H1 (cell line): Measurements from ENCODE around the gene SYK. TPM values are rescaled to one million over a fixed set of nuclear protein-coding genes. Genes with fewer than 3 reads are reported as not detected.

ENCODE experiments used
- CTCF ChIA-PET: fragments of 300-600 bp; sonication (Branson Sonifier 250); formaldehyde crosslinking; loops from one replicate; lab custom pipeline; 2021; ENCODE audit not compliant: partially characterized antibody; lab: Charles Lee
- POLR2A ChIA-PET: fragments of 300-600 bp; sonication (Branson Sonifier 250); formaldehyde crosslinking; loops from one replicate; lab custom pipeline; 2021; ENCODE audit warnings: inconsistent platforms; ENCODE audit not compliant: partially characterized antibody; lab: Charles Lee
- DNase-seq, 2 experiments: peaks; one replicate each; pipeline versions ENCODE4 v3.0.0 to v3.0.0-alpha.2; 2010 to 2022; ENCODE audit warnings: low spot score in 2 of 2, low read depth in 1 of 2, mixed read lengths in 1 of 2
- FAIRE-seq: peaks from 2 replicates; lab custom pipeline; 2011; peaks lifted over from hg19 to GRCh38; lab: Jason Lieb, UNC
- H2AFZ ChIP-seq: 2 replicates; pipeline ENCODE4 v1.8.1; 2012; ENCODE audit warnings: low read length, inconsistent platforms
- H2AK5ac ChIP-seq: 2 replicates; pipeline ENCODE4 v1.6.1; 2013; ENCODE audit warnings: low read depth, low read length
- H2BK120ac ChIP-seq: replicated peaks from 2 replicates; pipeline ENCODE3; 2013; ENCODE audit warnings: low read depth, low read length, inconsistent platforms
- H2BK12ac ChIP-seq: 2 replicates; pipeline ENCODE4 v1.6.1; 2013; ENCODE audit warnings: low read depth, low read length
- H2BK15ac ChIP-seq: 2 replicates; pipeline ENCODE4 v1.6.1; 2013; ENCODE audit warnings: low read length
- H2BK20ac ChIP-seq: 2 replicates; pipeline ENCODE4 v1.6.1; 2013; ENCODE audit warnings: low read length
- H2BK5ac ChIP-seq: 2 replicates; pipeline ENCODE4 v1.6.1; 2013; ENCODE audit warnings: low read depth, low read length
- H3K14ac ChIP-seq: 2 replicates; pipeline ENCODE4 v1.6.1; 2013; ENCODE audit warnings: inconsistent platforms; ENCODE audit not compliant: insufficient read length
- H3K18ac ChIP-seq: 2 replicates; pipeline ENCODE4 v1.6.1; 2013; ENCODE audit warnings: low read length; ENCODE audit errors: extremely low read depth
- H3K23ac ChIP-seq: 2 replicates; pipeline ENCODE4 v1.6.1; 2013; ENCODE audit warnings: inconsistent platforms; ENCODE audit not compliant: insufficient read length
- H3K23me2 ChIP-seq: 2 replicates; pipeline ENCODE4 v1.6.1; 2013; ENCODE audit warnings: low read depth, low read length
- H3K27ac ChIP-seq: 2 replicates; pipeline ENCODE4 v1.6.1; 2011; ENCODE audit warnings: low read depth, low read length, inconsistent platforms
- H3K27me3 ChIP-seq, 4 experiments: replicated peaks in 1 of 4; 1 replicate in 1 of 4; 2 replicates in 3 of 4; pipeline versions ENCODE4 v1.6.1 to v1.8.1; 2011 to 2013; ENCODE audit warnings: low read length in 3 of 4, mild to moderate bottlenecking in 3 of 4, inconsistent platforms in 2 of 4, mixed read lengths in 2 of 4, moderate library complexity in 1 of 4; ENCODE audit not compliant: control insufficient read depth in 3 of 4, insufficient read depth in 3 of 4; ENCODE audit errors: extremely low read depth in 1 of 4
- H3K36me3 ChIP-seq, 4 experiments: 2 replicates each; pipeline versions ENCODE4 v1.6.1 to v1.8.1; 2011 to 2013; ENCODE audit warnings: mild to moderate bottlenecking in 4 of 4, low read length in 3 of 4, moderate library complexity in 2 of 4, control low read depth in 1 of 4, inconsistent platforms in 1 of 4; ENCODE audit not compliant: insufficient read depth in 4 of 4, control insufficient read depth in 2 of 4
- H3K4ac ChIP-seq: replicated peaks from 2 replicates; pipeline ENCODE3; 2013; ENCODE audit warnings: low read length, low read depth, mixed read lengths, inconsistent platforms; ENCODE audit not compliant: insufficient read length
- H3K4me1 ChIP-seq, 4 experiments: replicated peaks in 1 of 4; 1 replicate in 1 of 4; 2 replicates in 3 of 4; pipeline versions ENCODE4 v1.6.1 to v1.8.1; 2011 to 2013; ENCODE audit warnings: low read length in 3 of 4, inconsistent platforms in 2 of 4, mixed read lengths in 1 of 4; ENCODE audit not compliant: insufficient read depth in 4 of 4, control insufficient read depth in 3 of 4
- H3K4me2 ChIP-seq, 2 experiments: 2 replicates each; pipeline versions ENCODE4 v1.6.1 to v1.8.1; 2011 to 2013; ENCODE audit warnings: low read depth in 2 of 2, low read length in 2 of 2, control low read depth in 1 of 2, inconsistent platforms in 1 of 2, mild to moderate bottlenecking in 1 of 2; ENCODE audit not compliant: insufficient read depth in 1 of 2
- H3K4me3 ChIP-seq, 4 experiments: fragments of 200-600, 300-600 bp in 1 of 4; sonication (generic), shearing (Covaris generic), sonication (Bioruptor Twin) in 1 of 4; 2 replicates each; pipeline versions ENCODE4 v1.5.1 to v1.8.1; 2011 to 2016; ENCODE audit warnings: low read length in 4 of 4, low read depth in 3 of 4, control low read depth in 2 of 4, inconsistent platforms in 2 of 4, mild to moderate bottlenecking in 2 of 4, mixed read lengths in 1 of 4, moderate library complexity in 1 of 4; ENCODE audit not compliant: insufficient read depth in 2 of 4; ENCODE audit errors: extremely low read depth in 1 of 4
- H3K56ac ChIP-seq: replicated peaks from 2 replicates; pipeline ENCODE3; 2013; ENCODE audit warnings: low read depth, mild to moderate bottlenecking, mixed read lengths, low read length, inconsistent platforms; ENCODE audit not compliant: insufficient read length
- H3K79me1 ChIP-seq: 2 replicates; pipeline ENCODE4 v1.6.1; 2013; ENCODE audit warnings: low read depth, low read length, control low read depth
- H3K79me2 ChIP-seq, 2 experiments: 2 replicates each; pipeline versions ENCODE4 v1.6.1 to v1.8.1; 2012 to 2013; ENCODE audit warnings: low read length in 2 of 2, mild to moderate bottlenecking in 2 of 2, inconsistent platforms in 1 of 2; ENCODE audit not compliant: insufficient read depth in 2 of 2, control insufficient read depth in 1 of 2
- H3K9ac ChIP-seq, 4 experiments: replicated peaks in 1 of 4; 1 replicate in 1 of 4; 2 replicates in 3 of 4; pipeline versions ENCODE4 v1.6.1 to v1.8.1; 2011 to 2013; ENCODE audit warnings: low read depth in 3 of 4, low read length in 3 of 4, control low read depth in 2 of 4, mild to moderate bottlenecking in 2 of 4, moderate library complexity in 2 of 4, inconsistent platforms in 1 of 4; ENCODE audit errors: extremely low read depth in 1 of 4
- H3K9me3 ChIP-seq, 2 experiments: 2 replicates each; pipeline versions ENCODE4 v1.6.1 to v1.8.1; 2012 to 2013; ENCODE audit warnings: mild to moderate bottlenecking in 2 of 2, moderate library complexity in 2 of 2, control low read depth in 1 of 2, inconsistent platforms in 1 of 2, low read depth in 1 of 2, low read length in 1 of 2, mixed read lengths in 1 of 2; ENCODE audit not compliant: insufficient read depth in 2 of 2
- H4K20me1 ChIP-seq, 2 experiments: replicated peaks in 1 of 2; 2 replicates each; pipeline versions ENCODE3 to v1.8.1; 2011 to 2013; ENCODE audit warnings: inconsistent platforms in 2 of 2, low read length in 2 of 2, mild to moderate bottlenecking in 1 of 2; ENCODE audit not compliant: insufficient read depth in 2 of 2, control insufficient read depth in 1 of 2
- H4K5ac ChIP-seq: 2 replicates; pipeline ENCODE4 v1.6.1; 2013; ENCODE audit warnings: low read length, low read depth, mixed read lengths, inconsistent platforms; ENCODE audit not compliant: insufficient read length
- H4K8ac ChIP-seq: 2 replicates; pipeline ENCODE4 v1.8.0; 2013; ENCODE audit warnings: mild to moderate bottlenecking, moderate library complexity, low read length, inconsistent platforms; ENCODE audit not compliant: insufficient read depth; ENCODE audit errors: extremely low read depth
- H4K91ac ChIP-seq: replicated peaks from 2 replicates; pipeline ENCODE3; 2013; ENCODE audit warnings: low read length, mixed read lengths, inconsistent platforms; ENCODE audit not compliant: insufficient read length
- CHD2 ChIP-seq: IDR thresholded peaks from 2 replicates; pipeline ENCODE4 v1.6.1; 2012; ENCODE audit warnings: low read length, improper control_type of control experiment
- CTCF ChIP-seq, 3 experiments: IDR thresholded peaks; 1 replicate in 2 of 3; 2 replicates in 1 of 3; pipeline versions ENCODE4 v1.5.1 to v1.6.1; 2011; ENCODE audit warnings: low read length in 3 of 3, mild to moderate bottlenecking in 3 of 3, inconsistent platforms in 2 of 3, low read depth in 1 of 3, moderate library complexity in 1 of 3; ENCODE audit not compliant: insufficient read depth in 1 of 3; ENCODE audit errors: control extremely low read depth in 1 of 3
- RAD21 ChIP-seq, 2 experiments: IDR thresholded peaks in 1 of 2; conservative IDR thresholded peaks in 1 of 2; 2 replicates each; pipeline ENCODE4 v1.6.1; 2011; ENCODE audit warnings: low read depth in 2 of 2, low read length in 2 of 2, improper control_type of control experiment in 1 of 2, inconsistent platforms in 1 of 2, mild to moderate bottlenecking in 1 of 2, moderate library complexity in 1 of 2
- WGBS, 2 experiments: shearing (Covaris generic) in 1 of 2; methylation state at CpG; one replicate each; pipeline versions ENCODE4 v1.1.6 to v1.1.7; 2013 to 2015; ENCODE audit warnings: low lambda C conversion rate in 2 of 2, mixed read lengths in 2 of 2, inconsistent platforms in 1 of 2, low coverage in 1 of 2, missing lambda C conversion rate in 1 of 2; ENCODE audit not compliant: insufficient replicate concordance in 2 of 2, insufficient coverage in 1 of 2, insufficient read length in 1 of 2; ENCODE audit errors: extremely low coverage in 1 of 2, missing lambda C conversion rate in 1 of 2; 5-methylcytosine and 5-hydroxymethylcytosine counted together
- polyA plus RNA-seq, 7 experiments: library from polyadenylated mRNA; depleted of rRNA in 3 of 7; stranded (reverse) in 5 of 7; unstranded in 2 of 7; fragments of >200 nt in 5 of 7; fragments of 200-250 nt in 2 of 7; gene quantifications; 1 replicate in 5 of 7; 2 replicates in 1 of 7; 4 replicates in 1 of 7; pipeline versions ENCODE4 v1.2.1 to v1.2.3, GENCODE V29; 2011 to 2013; ENCODE audit warnings: missing spikeins in 2 of 7, mixed read lengths in 2 of 7
- total RNA-seq: library from RNA; stranded (reverse); fragmentation: NEBNext Ultra II Directional; extraction: Animal tissue kit (Norgen Biotek cat#: 25700); gene quantifications from 2 replicates; pipeline ENCODE4 v1.2.1, GENCODE V29; 2021

The SYK gene
- total and polyA plus RNA-seq, 2 of the 8 experiments (the other 6 are each of a cell fraction or from before 2014, with no cell fraction given): 1.5 to 4.4 TPM

GRCh38 chr9:90774682-90775081 is 26.9 kb upstream of the SYK start:
- Histone ChIP-seq H3K23me2 (no peaks in the 10 kb centered on the region), H2BK12ac (peak overlapping the region; percentile 35; the same call in 1 of the 2 replicates), H2AFZ (no peak overlapping the region), H3K23ac (no peak overlapping the region), H4K5ac (no peak overlapping the region), H3K27me3 (no peaks in the 10 kb centered on the region), H3K4me2 (no peak overlapping the region), H3K9ac (no peak overlapping the region), H3K27ac (no peak overlapping the region), H3K14ac (no peak overlapping the region), H3K4ac (no peak overlapping the region), H3K79me1 (no peaks in the 10 kb centered on the region), H2BK15ac (no peak overlapping the region), H3K18ac (no peak overlapping the region), H4K20me1 (no peaks in the 10 kb centered on the region), H3K9me3 (peaks cover 7 to 15% of the 10 kb centered on the region in 2 experiments; a peak in 3 of 4 replicates), H3K4me3 (no peak overlapping the region), H2AK5ac (no peak overlapping the region; the same call in 1 of the 2 replicates), H3K4me1 (peaks cover 0 to 4% (median 2%) of the 10 kb centered on the region in 4 experiments; a peak in 3 of 7 replicates), H3K79me2 (no peaks in the 10 kb centered on the region), H4K91ac (no peak overlapping the region), H3K36me3 (no peaks in the 10 kb centered on the region), H3K56ac (no peak overlapping the region), H2BK120ac (no peak overlapping the region), H2BK20ac (no peak overlapping the region), H2BK5ac (no peak overlapping the region), H4K8ac (no peak overlapping the region)
- POLR2A ChIA-PET: no interaction called here
- DNase-seq: no peak
- no peak for FAIRE-seq
- WGBS, 2 experiments: 95% methylated on average over 3 of the region's 3 CpGs; no CpG with 5 or more reads in 1 of the 2 experiments
- TF ChIP-seq CTCF (IDR thresholded peaks at IDR 0.05; ENCODE audit: control extremely low read depth in 1 of 3, insufficient read depth in 1 of 3, low read depth in 1 of 3, low read length in 3 of 3) (peak in 1 of 3 experiments; percentile 4; a peak in 2 of 4 replicates), CHD2 (no peak), RAD21 (IDR thresholded peaks at IDR 0.05 in 1 of 2, conservative IDR thresholded peaks at IDR 0.05 in 1 of 2; ENCODE audit: low read depth in 2 of 2, low read length in 2 of 2) (peak; percentile 39 to 54)
- CTCF ChIA-PET: interaction anchor here (0.8 to 1.7 kb wide), 11 partner anchors 13 to 635 kb away, joined by 3 to 7 read pairs (median 3); no protein-coding TSS in a partner anchor
